K562 (cell line): ENCODE measurements around the gene ZNF503. TPM values are rescaled to one million over a fixed set of nuclear protein-coding genes. Genes with fewer than 3 reads are reported as not detected.
A peak's percentile ranks its signal among the peaks of the same experiment; 100 is the strongest.

Source experiments
- ASH1L ChIP-seq: fragments of 450-650 bp; IDR thresholded peaks from 2 replicates; pipeline ENCODE4 v1.6.1; 2018; ENCODE audit warnings: borderline replicate concordance, mild to moderate bottlenecking, low read depth; ENCODE audit not compliant: partially characterized antibody
- C11orf30 ChIP-seq: fragments of 450-650 bp; IDR thresholded peaks from 2 replicates; pipeline ENCODE4 v1.6.1; 2016; ENCODE audit warnings: low read depth, mild to moderate bottlenecking
- CREM ChIP-seq: IDR thresholded peaks from 2 replicates; pipeline ENCODE4 v1.6.1; 2014; ENCODE audit warnings: antibody characterized with exemption, low read depth
- ETS2 ChIP-seq: IDR thresholded peaks from 2 replicates; pipeline ENCODE4 v1.6.1; 2016; ENCODE audit warnings: borderline replicate concordance, missing genetic modification characterization, mild to moderate bottlenecking, moderate library complexity, missing compliant biosample characterization; ENCODE audit not compliant: poor library complexity, severe bottlenecking
- FUS ChIP-seq: fragments of 200-400 bp; formaldehyde crosslinking; optimal IDR thresholded peaks from 2 replicates; pipeline ENCODE3; 2017; ENCODE audit warnings: low read depth, low read length
- KLF13 ChIP-seq: fragments of 450-650 bp; IDR thresholded peaks from 2 replicates; pipeline ENCODE4 v1.6.1; 2016; ENCODE audit warnings: missing genetic modification characterization, low read depth, mild to moderate bottlenecking, missing compliant biosample characterization, moderate library complexity, borderline replicate concordance
- MCM2 ChIP-seq: fragments of 450-650 bp; IDR thresholded peaks from 2 replicates; pipeline ENCODE4 v1.6.1; 2017; ENCODE audit warnings: low read depth, mild to moderate bottlenecking
- MEF2A ChIP-seq: IDR thresholded peaks from 2 replicates; pipeline ENCODE4 v1.6.1; 2011; ENCODE audit warnings: low read depth, mild to moderate bottlenecking, low read length, moderate library complexity; ENCODE audit not compliant: control insufficient read depth
- MTA2 ChIP-seq: fragments of 450-650 bp; IDR thresholded peaks from 2 replicates; pipeline ENCODE4 v1.6.1; 2016; ENCODE audit warnings: low read depth
- MTF1 ChIP-seq: fragments of 250-450 bp; sonication (Bioruptor Pico); IDR thresholded peaks from 2 replicates; pipeline ENCODE4 v1.9.0; 2021; ENCODE audit warnings: moderate library complexity, mild to moderate bottlenecking, inconsistent platforms, borderline replicate concordance
- POLR2A ChIP-seq: fragments of 450-650 bp; conservative IDR thresholded peaks from 2 replicates; pipeline ENCODE4 v1.6.1; 2016
- STAT5A ChIP-seq: IDR thresholded peaks from 2 replicates; pipeline ENCODE4 v1.6.1; 2012; ENCODE audit warnings: low read length, inconsistent platforms, borderline replicate concordance
- TBL1XR1 ChIP-seq, 2 experiments: IDR thresholded peaks; 2 replicates each; pipeline ENCODE4 v1.6.1; 2012; ENCODE audit warnings: improper control_type of control experiment in 2 of 2, low read length in 2 of 2, mild to moderate bottlenecking in 1 of 2
- TCF7L2 ChIP-seq: fragments of 150-350 bp; IDR thresholded peaks from 2 replicates; pipeline ENCODE4 v1.6.1; 2016; ENCODE audit warnings: low read depth, mild to moderate bottlenecking, low read length, moderate library complexity
- TEAD4 ChIP-seq, 2 experiments: sonication (generic) in 1 of 2; formaldehyde crosslinking in 1 of 2; IDR thresholded peaks; 2 replicates each; pipeline versions ENCODE4 v1.6.1 to v1.8.0; 2012 to 2022; ENCODE audit warnings: borderline replicate concordance in 1 of 2, inconsistent platforms in 1 of 2, low read length in 1 of 2, mild to moderate bottlenecking in 1 of 2, missing genetic modification reagents in 1 of 2
- XRCC4 ChIP-seq: IDR thresholded peaks from one replicate; pipeline ENCODE4 v1.6.1; 2011; ENCODE audit not compliant: insufficient read depth, insufficient read length; ENCODE audit errors: extremely low read depth
- ZNF12 ChIP-seq: sonication (generic); formaldehyde crosslinking; IDR thresholded peaks from 2 replicates; pipeline ENCODE4 v1.4.0; 2020; ENCODE audit warnings: mild to moderate bottlenecking, missing genetic modification reagents
- ZNF232 ChIP-seq: sonication (generic); formaldehyde crosslinking; IDR thresholded peaks from 2 replicates; pipeline ENCODE4 v1.8.0; 2022; ENCODE audit warnings: mild to moderate bottlenecking, missing genetic modification reagents
- polyA plus RNA-seq, 8 experiments: library from polyadenylated mRNA; depleted of rRNA in 4 of 8; stranded (reverse) in 5 of 8; unstranded in 3 of 8; fragments of >200 nt; fragmentation: Nextera tagmentation in 2 of 8; fragmentation: Illumina TruSeq in 1 of 8; extraction: Ambion mirVana in 2 of 8; extraction: Trizol in 1 of 8; gene quantifications; 2 replicates each; pipeline versions ENCODE4 v1.2.1 to v1.2.3, GENCODE V29; 2011 to 2014; ENCODE audit warnings: inconsistent platforms in 1 of 8, missing spikeins in 1 of 8
- total RNA-seq, 7 experiments: library from RNA; depleted of rRNA in 6 of 7; stranded (reverse); fragments of >200 nt in 6 of 7; fragmentation: Illumina TruSeq in 2 of 7; extraction: Trizol in 2 of 7; gene quantifications; 2 replicates each; pipeline versions ENCODE4 v1.2.1 to v1.2.3, GENCODE V29; 2011 to 2021; ENCODE audit warnings: low replicate concordance in 1 of 7
- TF ChIP-seq, protein P1 (sequence below), 2 experiments: fragments of 200-800 bp in 1 of 2; sonication (Bioruptor generic) in 1 of 2; sonication (generic) in 1 of 2; formaldehyde crosslinking in 1 of 2; IDR thresholded peaks in 1 of 2; conservative IDR thresholded peaks in 1 of 2; 2 replicates each; pipeline versions ENCODE4 v1.5.0 to v1.6.1; 2016 to 2020; ENCODE audit warnings: missing compliant biosample characterization in 1 of 2, missing genetic modification characterization in 1 of 2, missing genetic modification reagents in 1 of 2
- TF ChIP-seq, protein P2 (sequence below), 2 experiments: fragments of 450-650 bp in 1 of 2; IDR thresholded peaks; 2 replicates each; pipeline ENCODE4 v1.6.1; 2011 to 2017; ENCODE audit warnings: low read depth in 2 of 2, antibody characterized with exemption in 1 of 2, borderline replicate concordance in 1 of 2, low read length in 1 of 2, mild to moderate bottlenecking in 1 of 2, mixed read lengths in 1 of 2; ENCODE audit not compliant: control insufficient read depth in 1 of 2

Gene ZNF503
- total and polyA plus RNA-seq, 9 of the 15 experiments (the other 6 are each of a cell fraction or from before 2014, with no cell fraction given) = not detected

DNA sequence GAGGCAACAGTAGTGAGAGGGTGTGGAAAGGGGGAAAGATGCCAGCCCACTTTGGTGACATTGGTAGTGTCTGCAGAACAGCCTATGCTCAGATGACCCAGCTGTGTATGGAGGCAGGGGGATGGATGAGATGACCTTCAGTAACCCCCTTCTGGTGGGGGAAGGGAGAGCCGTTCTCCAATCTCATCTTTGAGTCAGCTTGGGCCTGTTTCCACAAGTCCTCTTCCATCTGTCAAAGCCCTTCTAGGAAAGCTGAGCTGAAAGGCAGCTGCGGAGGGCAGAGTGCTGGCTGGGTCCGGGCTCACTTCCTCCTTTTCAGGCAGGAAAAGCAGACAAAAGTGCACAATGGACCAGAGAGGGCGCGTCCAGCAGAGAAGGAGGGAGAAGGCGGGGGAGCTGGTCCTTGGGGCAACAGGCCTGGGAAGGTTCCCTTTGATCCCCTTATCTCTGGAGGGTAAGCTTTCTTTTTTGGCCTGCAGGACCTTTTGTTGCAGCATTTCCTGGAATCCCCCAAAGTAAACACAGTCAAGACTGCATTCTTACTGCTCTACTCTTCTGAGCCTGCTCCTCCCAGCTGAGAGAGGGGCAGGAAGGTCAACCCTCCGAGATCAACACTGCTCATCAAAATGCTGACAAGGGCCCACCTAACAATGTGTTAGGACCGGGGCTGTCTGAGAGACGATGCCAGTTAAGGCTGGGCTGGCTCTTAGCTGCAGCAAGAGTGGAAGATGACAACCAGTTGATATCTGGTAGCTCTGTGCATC is 28.6 kb upstream of the ZNF503 start (continued):
- TF ChIP-seq, protein P1, sequence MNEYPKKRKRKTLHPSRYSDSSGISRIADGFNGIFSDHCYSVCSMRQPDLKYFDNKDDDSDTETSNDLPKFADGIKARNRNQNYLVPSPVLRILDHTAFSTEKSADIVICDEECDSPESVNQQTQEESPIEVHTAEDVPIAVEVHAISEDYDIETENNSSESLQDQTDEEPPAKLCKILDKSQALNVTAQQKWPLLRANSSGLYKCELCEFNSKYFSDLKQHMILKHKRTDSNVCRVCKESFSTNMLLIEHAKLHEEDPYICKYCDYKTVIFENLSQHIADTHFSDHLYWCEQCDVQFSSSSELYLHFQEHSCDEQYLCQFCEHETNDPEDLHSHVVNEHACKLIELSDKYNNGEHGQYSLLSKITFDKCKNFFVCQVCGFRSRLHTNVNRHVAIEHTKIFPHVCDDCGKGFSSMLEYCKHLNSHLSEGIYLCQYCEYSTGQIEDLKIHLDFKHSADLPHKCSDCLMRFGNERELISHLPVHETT (CRISPR knock-in tag; conservative IDR thresholded peaks at IDR 0.05 in 1 of 2, IDR thresholded peaks at IDR 0.05 in 1 of 2) = no peak
- TF ChIP-seq MEF2A (no peak), KLF13 (no peak), POLR2A (no peak), ASH1L (no peak), MCM2 (no peak), ZNF12 (CRISPR knock-in tag) (no peak), XRCC4 (no peak), CREM (no peak), FUS (no peak), TCF7L2 (0 out of 2 replicates have a peak, but pooled peaks have one; percentile 70), TEAD4 (IDR thresholded peaks at IDR 0.05; ENCODE audit: low read length) (no peak; the same call in 1 of the 2 replicates), TEAD4 (CRISPR knock-in tag; IDR thresholded peaks at IDR 0.05; ENCODE audit: borderline replicate concordance) (no peak), TBL1XR1 (IDR thresholded peaks at IDR 0.05; ENCODE audit: low read length in 2 of 2) (no peak), MTF1 (no peak), STAT5A (peak; percentile 31; the same call in 1 of the 2 replicates), C11orf30 (no peak), ETS2 (tag) (no peak), MTA2 (no peak), ZNF232 (no peak)
- TF ChIP-seq, protein P2, sequence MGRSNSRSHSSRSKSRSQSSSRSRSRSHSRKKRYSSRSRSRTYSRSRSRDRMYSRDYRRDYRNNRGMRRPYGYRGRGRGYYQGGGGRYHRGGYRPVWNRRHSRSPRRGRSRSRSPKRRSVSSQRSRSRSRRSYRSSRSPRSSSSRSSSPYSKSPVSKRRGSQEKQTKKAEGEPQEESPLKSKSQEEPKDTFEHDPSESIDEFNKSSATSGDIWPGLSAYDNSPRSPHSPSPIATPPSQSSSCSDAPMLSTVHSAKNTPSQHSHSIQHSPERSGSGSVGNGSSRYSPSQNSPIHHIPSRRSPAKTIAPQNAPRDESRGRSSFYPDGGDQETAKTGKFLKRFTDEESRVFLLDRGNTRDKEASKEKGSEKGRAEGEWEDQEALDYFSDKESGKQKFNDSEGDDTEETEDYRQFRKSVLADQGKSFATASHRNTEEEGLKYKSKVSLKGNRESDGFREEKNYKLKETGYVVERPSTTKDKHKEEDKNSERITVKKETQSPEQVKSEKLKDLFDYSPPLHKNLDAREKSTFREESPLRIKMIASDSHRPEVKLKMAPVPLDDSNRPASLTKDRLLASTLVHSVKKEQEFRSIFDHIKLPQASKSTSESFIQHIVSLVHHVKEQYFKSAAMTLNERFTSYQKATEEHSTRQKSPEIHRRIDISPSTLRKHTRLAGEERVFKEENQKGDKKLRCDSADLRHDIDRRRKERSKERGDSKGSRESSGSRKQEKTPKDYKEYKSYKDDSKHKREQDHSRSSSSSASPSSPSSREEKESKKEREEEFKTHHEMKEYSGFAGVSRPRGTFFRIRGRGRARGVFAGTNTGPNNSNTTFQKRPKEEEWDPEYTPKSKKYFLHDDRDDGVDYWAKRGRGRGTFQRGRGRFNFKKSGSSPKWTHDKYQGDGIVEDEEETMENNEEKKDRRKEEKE (IDR thresholded peaks at IDR 0.05; ENCODE audit: borderline replicate concordance in 1 of 2, control insufficient read depth in 1 of 2, low read depth in 2 of 2, low read length in 1 of 2) = no peak
